Lower leg skin (tissue), 4 donors: Measurements from ENCODE around the gene DRICH1. TPM values are rescaled to one million over a fixed set of nuclear protein-coding genes. Genes with fewer than 3 reads are reported as not detected.
"Not testable (repeated sequence)": the region's sequence is repeated elsewhere in the genome, so short reads cannot be mapped to it uniquely, and the experiment has no call there.

Source experiments
- DNase-seq, 2 donors: peaks; one replicate each; pipeline ENCODE4 v3.0.0-alpha.2; 2019; ENCODE audit warnings: low spot score in 2 of 2
- H3K4me3 ChIP-seq: fragments of 200-600 bp; sonication (generic); 2 replicates; pipeline ENCODE4 v1.5.1; 2017; ENCODE audit warnings: mild to moderate bottlenecking, low read depth; ENCODE audit not compliant: poor library complexity, severe bottlenecking
- CTCF ChIP-seq, 3 donors: fragments of 450-650 bp; IDR thresholded peaks; one replicate each; pipeline ENCODE4 v1.5.1; 2016; ENCODE audit warnings: antibody characterized with exemption in 3 of 3, mild to moderate bottlenecking in 3 of 3, moderate library complexity in 2 of 3
- POLR2A ChIP-seq, 2 donors: fragments of 450-650 bp; IDR thresholded peaks; one replicate each; pipeline ENCODE4 v1.6.1; 2016 to 2017; ENCODE audit warnings: antibody characterized with exemption in 2 of 2, mild to moderate bottlenecking in 1 of 2, moderate library complexity in 1 of 2
- WGBS, 2 donors: methylation state at CpG; one replicate each; pipeline ENCODE4 v1.1.5; 2018; 5-methylcytosine and 5-hydroxymethylcytosine counted together
- intact Hi-C: fragments of 100-400 bp; cut with DNase I; formaldehyde crosslinking; loops from one replicate; pipeline ENCODE4 v1.15.0; 2023; ENCODE audit warnings: low total_unique reads
- total RNA-seq, 4 donors: library from RNA; depleted of rRNA; stranded (reverse); fragments of >200 nt; gene quantifications; one replicate each; pipeline ENCODE4 v1.1.0, GENCODE V29; 2016

Gene DRICH1
- total RNA-seq, 4 donors from 2014 or later, result 0.75 TPM; not detected in 3

- H3K4me3 ChIP-seq, result no peak overlapping the region
- no peak for TF ChIP-seq POLR2A (IDR thresholded peaks at IDR 0.05)
- no peak for TF ChIP-seq CTCF (IDR thresholded peaks at IDR 0.05)
- intact Hi-C loops, result no loop called here
- 93 to 98% methylated on average over 4 of the region's 4 CpGs for WGBS, 2 donors
- no peak for DNase-seq
Observed at GRCh38 chr22:23575601-23576000, 56.5 kb downstream of the DRICH1 start.

- no peak for TF ChIP-seq POLR2A (IDR thresholded peaks at IDR 0.05)
- TF ChIP-seq CTCF (IDR thresholded peaks at IDR 0.05), result no peak
- intact Hi-C loops, result no loop called here
- H3K4me3 ChIP-seq, result no peak overlapping the region
- no peak for DNase-seq
- 54 to 56% methylated on average over 6 to 8 of the region's 8 CpGs for WGBS, 2 donors
Observed at GRCh38 chr22:23574877-23575276, 57.2 kb downstream of the DRICH1 start.

- DNase-seq, result no peak
- WGBS, 2 donors, result 76 to 79% methylated on average over 3 to 4 of the region's 4 CpGs
- TF ChIP-seq CTCF (IDR thresholded peaks at IDR 0.05) (no peak), POLR2A (IDR thresholded peaks at IDR 0.05) (no peak)
- H3K4me3 ChIP-seq, result no peak overlapping the region
- intact Hi-C loops, result no loop called here
Observed at GRCh38 chr22:23574371-23574811, 57.7 kb downstream of the DRICH1 start.

- WGBS, 2 donors, result 60 to 72% methylated on average over 7 to 8 of the region's 8 CpGs
- H3K4me3 ChIP-seq, DNase-seq, intact Hi-C loops: not testable (repeated sequence)
Observed at GRCh38 chr22:23573701-23574235, 58.4 kb downstream of the DRICH1 start.

- H3K4me3 ChIP-seq, DNase-seq, intact Hi-C loops: not testable (repeated sequence)
- 77 to 79% methylated on average over 11 to 13 of the region's 13 CpGs for WGBS, 2 donors
Observed at GRCh38 chr22:23573106-23573505, 59.0 kb downstream of the DRICH1 start.

GRCh38 chr22:23571486-23571885 is 60.6 kb downstream of the DRICH1 start:
- intact Hi-C loops, result no loop called here

GRCh38 chr22:23570681-23571080 is 61.4 kb downstream of the DRICH1 start:
- 74 to 94% methylated on average over 8 of the region's 8 CpGs for WGBS, 2 donors

More at GRCh38 chr22:23571486-23571885, 60.6 kb downstream of the DRICH1 start:
- no peak overlapping the region for H3K4me3 ChIP-seq
- no peak for DNase-seq
- WGBS, 2 donors, result 84 to 86% methylated on average over 4 of the region's 4 CpGs
- TF ChIP-seq POLR2A (IDR thresholded peaks at IDR 0.05), result no peak

More at GRCh38 chr22:23570681-23571080, 61.4 kb downstream of the DRICH1 start:
- TF ChIP-seq POLR2A (IDR thresholded peaks at IDR 0.05), result no peak
- no peak for TF ChIP-seq CTCF (IDR thresholded peaks at IDR 0.05)
- DNase-seq, result no peak
- no peak overlapping the region for H3K4me3 ChIP-seq
- intact Hi-C loops, result no loop called here
